Cardiac muscle cell (in vitro differentiated cells and primary cell): Measurements from ENCODE around the gene ARID4B. TPM values are rescaled to one million over a fixed set of nuclear protein-coding genes. Genes with fewer than 3 reads are reported as not detected.
"Not testable (repeated sequence)": the region's sequence is repeated elsewhere in the genome, so short reads cannot be mapped to it uniquely, and the experiment has no call there.

Experiments
- DNase-seq, 2 donors: peaks; one replicate each; pipeline versions ENCODE4 v3.0.0 to v3.0.0-alpha.2; 2010 to 2017; ENCODE audit warnings: low read depth in 1 of 2, low spot score in 1 of 2
- H3K27ac ChIP-seq: fragments of 200-600 bp; sonication (generic); 2 replicates; pipeline ENCODE4 v1.5.1; 2016
- H3K27me3 ChIP-seq: fragments of 200-600 bp; sonication (generic); 2 replicates; pipeline ENCODE4 v1.6.0; 2016; ENCODE audit warnings: control low read depth
- H3K36me3 ChIP-seq: fragments of 200-600 bp; sonication (generic); 2 replicates; pipeline ENCODE4 v1.5.1; 2016; ENCODE audit warnings: control low read depth
- H3K4me1 ChIP-seq: fragments of 200-600 bp; sonication (generic); 2 replicates; pipeline ENCODE4 v1.8.1; 2017; ENCODE audit warnings: low read depth, mild to moderate bottlenecking, mixed run types
- H3K4me3 ChIP-seq: fragments of 200-600 bp; sonication (generic); 2 replicates; pipeline ENCODE4 v1.5.1; 2016; ENCODE audit warnings: mild to moderate bottlenecking
- H3K9me3 ChIP-seq: fragments of 200-600 bp; sonication (generic); 2 replicates; pipeline ENCODE4 v1.5.1; 2017; ENCODE audit warnings: low read depth, mild to moderate bottlenecking, control low read depth
- polyA plus RNA-seq: library from polyadenylated mRNA; unstranded; fragments of >200 nt; fragmentation: Nextera tagmentation; extraction: Ambion mirVana; gene quantifications from 2 replicates; pipeline ENCODE4 v1.2.1, GENCODE V29; 2016
- total RNA-seq: library from RNA; depleted of rRNA; stranded (reverse); fragments of >200 nt; gene quantifications from 2 replicates; pipeline ENCODE4 v1.2.3, GENCODE V29; 2016
- TF ChIP-seq, protein P1 (sequence below): IDR thresholded peaks from 2 replicates; pipeline ENCODE4 v1.5.1; 2012; ENCODE audit warnings: low read depth, mild to moderate bottlenecking, low read length

ARID4B gene
- total and polyA plus RNA-seq, 2 experiments from 2014 or later, result 33.8 to 37.9 TPM

DNA sequence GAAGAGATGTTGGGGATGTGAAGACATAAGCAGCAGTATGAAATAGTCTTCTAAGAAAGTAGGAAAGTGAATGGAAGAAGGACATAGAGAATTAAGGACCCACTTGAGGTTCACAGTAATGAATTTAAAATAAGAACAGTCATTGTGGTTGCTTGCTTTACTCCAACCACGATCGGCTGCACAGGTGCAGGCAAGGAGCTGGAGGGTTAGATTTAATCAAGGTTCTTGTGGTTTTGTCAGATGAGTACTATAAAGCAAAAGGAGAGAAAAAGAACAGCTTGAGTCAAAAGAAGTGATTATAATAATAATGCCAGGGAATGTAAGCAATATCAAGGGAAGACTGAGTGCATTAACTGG, 120.8 kb downstream of the ARID4B start:
- H3K9me3 ChIP-seq, result no peaks in the 10 kb centered on the region
- H3K4me3 ChIP-seq, result no peak overlapping the region
- no peaks in the 10 kb centered on the region for H3K27me3 ChIP-seq
- peak overlapping the region; percentile 63 for H3K27ac ChIP-seq
- H3K36me3 ChIP-seq, result peaks cover 33% of the 10 kb centered on the region
- DNase-seq, result no peak
- no peaks in the 10 kb centered on the region for H3K4me1 ChIP-seq
- TF ChIP-seq, protein P1, sequence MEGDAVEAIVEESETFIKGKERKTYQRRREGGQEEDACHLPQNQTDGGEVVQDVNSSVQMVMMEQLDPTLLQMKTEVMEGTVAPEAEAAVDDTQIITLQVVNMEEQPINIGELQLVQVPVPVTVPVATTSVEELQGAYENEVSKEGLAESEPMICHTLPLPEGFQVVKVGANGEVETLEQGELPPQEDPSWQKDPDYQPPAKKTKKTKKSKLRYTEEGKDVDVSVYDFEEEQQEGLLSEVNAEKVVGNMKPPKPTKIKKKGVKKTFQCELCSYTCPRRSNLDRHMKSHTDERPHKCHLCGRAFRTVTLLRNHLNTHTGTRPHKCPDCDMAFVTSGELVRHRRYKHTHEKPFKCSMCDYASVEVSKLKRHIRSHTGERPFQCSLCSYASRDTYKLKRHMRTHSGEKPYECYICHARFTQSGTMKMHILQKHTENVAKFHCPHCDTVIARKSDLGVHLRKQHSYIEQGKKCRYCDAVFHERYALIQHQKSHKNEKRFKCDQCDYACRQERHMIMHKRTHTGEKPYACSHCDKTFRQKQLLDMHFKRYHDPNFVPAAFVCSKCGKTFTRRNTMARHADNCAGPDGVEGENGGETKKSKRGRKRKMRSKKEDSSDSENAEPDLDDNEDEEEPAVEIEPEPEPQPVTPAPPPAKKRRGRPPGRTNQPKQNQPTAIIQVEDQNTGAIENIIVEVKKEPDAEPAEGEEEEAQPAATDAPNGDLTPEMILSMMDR, result no peak

- Histone ChIP-seq H3K27ac (peak overlapping the region; percentile 63), H3K4me1 (no peaks in the 10 kb centered on the region), H3K4me3 (no peak overlapping the region), H3K36me3 (peaks cover 30% of the 10 kb centered on the region), H3K27me3 (no peaks in the 10 kb centered on the region), H3K9me3 (no peaks in the 10 kb centered on the region)
- TF ChIP-seq, protein P1, result no peak
- DNase-seq, result no peak
Observed at GRCh38 chr1:235206533-235207208, 121.3 kb downstream of the ARID4B start.

GRCh38 chr1:235205687-235206086, 122.3 kb downstream of the ARID4B start:
- Histone ChIP-seq H3K9me3 (no peaks in the 10 kb centered on the region), H3K4me3 (no peak overlapping the region), H3K36me3 (peaks cover 34% of the 10 kb centered on the region), H3K27ac (no peak overlapping the region), H3K4me1 (no peaks in the 10 kb centered on the region), H3K27me3 (no peaks in the 10 kb centered on the region)
- DNase-seq, result no peak
- TF ChIP-seq, protein P1, result no peak

GRCh38 chr1:235203428-235203827, 124.6 kb downstream of the ARID4B start:
- Histone ChIP-seq H3K36me3 (peaks cover 19% of the 10 kb centered on the region), H3K9me3 (no peaks in the 10 kb centered on the region), H3K27me3 (no peaks in the 10 kb centered on the region), H3K27ac (no peak overlapping the region), H3K4me1 (no peaks in the 10 kb centered on the region), H3K4me3 (no peak overlapping the region)
- TF ChIP-seq, protein P1, result no peak
- no peak for DNase-seq

GRCh38 chr1:235202447-235202846, 125.5 kb downstream of the ARID4B start:
- H3K36me3 ChIP-seq, result peaks cover 22% of the 10 kb centered on the region
- not testable (repeated sequence) for H3K27ac ChIP-seq, DNase-seq, H3K4me3 ChIP-seq, H3K27me3 ChIP-seq, H3K4me1 ChIP-seq, H3K9me3 ChIP-seq

DNA sequence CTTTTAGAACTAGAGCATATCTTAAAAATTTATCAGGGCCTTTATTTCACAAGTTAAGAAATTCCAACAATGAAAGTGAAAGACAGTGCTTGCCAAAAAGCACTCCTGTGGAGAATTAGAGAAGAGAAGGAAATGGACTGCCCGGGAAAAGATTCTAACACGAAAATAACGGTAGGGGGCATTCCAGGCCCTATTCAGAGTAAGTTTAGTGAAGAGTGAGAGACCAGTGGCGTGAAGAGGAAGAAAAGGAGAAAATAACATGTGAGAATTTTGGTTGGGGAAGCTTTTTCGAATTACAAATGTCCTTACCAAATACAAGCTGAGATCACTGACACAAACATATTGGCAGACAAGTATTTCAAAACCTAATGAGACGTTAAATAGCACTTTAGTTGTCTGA, 128.5 kb downstream of the ARID4B start:
- no peaks in the 10 kb centered on the region for H3K9me3 ChIP-seq
- peak; percentile 18 to 74 for DNase-seq
- H3K36me3 ChIP-seq, result peaks cover 25% of the 10 kb centered on the region
- H3K4me1 ChIP-seq, result no peaks in the 10 kb centered on the region
- TF ChIP-seq, protein P1, result peak; percentile 63
- H3K27ac ChIP-seq, result peak overlapping the region; percentile 1
- H3K4me3 ChIP-seq, result no peak overlapping the region
- H3K27me3 ChIP-seq, result no peaks in the 10 kb centered on the region
